ENCODE measurements around the gene TOR1AIP1.
"Not testable (repeated sequence)": the region's sequence is repeated elsewhere in the genome, so short reads cannot be mapped to it uniquely, and the experiment has no call there.

- TF ChIP-seq POLR2A (IDR thresholded peaks at IDR 0.05; ENCODE audit: low read depth, low read length); POLR2AphosphoS5 (IDR thresholded peaks at IDR 0.05; ENCODE audit: low read depth, low read length); TAF1 (IDR thresholded peaks at IDR 0.05; ENCODE audit: borderline replicate concordance, low read depth, low read length): not testable (repeated sequence)
These were observed 45.2 kb upstream of the TOR1AIP1 start for GRCh38 chr1:179836686-179837445.
